ENCODE data around the gene IL19.

Gene IL19

GRCh38 chr1:206770531-206771337 lies at the start of gene IL19:
TSS of gene IL19 (plus strand) at chr1:206770773. CDS start at chr1:206836663, 65,890 bp downstream.
- no peak for DNase-seq (ENCODE audit: low read depth)

GRCh38 chr1:206721454-206721853 lies 49.1 kb upstream of the IL19 start:
- no peak for DNase-seq (ENCODE audit: low read depth)

- DNase-seq (ENCODE audit: low read depth), result no peak
These were observed 47.7 kb upstream of the IL19 start for GRCh38 chr1:206722751-206723461.

- no peak for DNase-seq (ENCODE audit: low read depth)
These were observed 47.1 kb upstream of the IL19 start for GRCh38 chr1:206723462-206723804.

- no peak for DNase-seq (ENCODE audit: low read depth)
These were observed 46.6 kb upstream of the IL19 start for GRCh38 chr1:206723805-206724472.

- peak; percentile 28 for DNase-seq (ENCODE audit: low read depth)
These were observed 45.2 kb upstream of the IL19 start for GRCh38 chr1:206725109-206725963.

- no peak for DNase-seq (ENCODE audit: low read depth)
These were observed 42.4 kb upstream of the IL19 start for GRCh38 chr1:206727981-206728696.

- no peak for DNase-seq (ENCODE audit: low read depth)
These were observed 41.9 kb upstream of the IL19 start for GRCh38 chr1:206728697-206728987.

- DNase-seq (ENCODE audit: low read depth), result no peak
These were observed 41.5 kb upstream of the IL19 start for GRCh38 chr1:206729050-206729449.

GRCh38 chr1:206729507-206729906 lies 41.1 kb upstream of the IL19 start:
- DNase-seq (ENCODE audit: low read depth), result no peak

- no peak for DNase-seq (ENCODE audit: low read depth)
These were observed 38.1 kb upstream of the IL19 start for GRCh38 chr1:206732508-206732907.

- no peak for DNase-seq (ENCODE audit: low read depth)
These were observed 37.6 kb upstream of the IL19 start for GRCh38 chr1:206732992-206733391.

GRCh38 chr1:206734499-206735142 lies 36.0 kb upstream of the IL19 start:
- DNase-seq (ENCODE audit: low read depth), result peak; percentile 62

GRCh38 chr1:206735553-206736031 lies 35.0 kb upstream of the IL19 start:
- DNase-seq (ENCODE audit: low read depth), result no peak

GRCh38 chr1:206736878-206737728 lies 33.5 kb upstream of the IL19 start:
- DNase-seq (ENCODE audit: low read depth), result peak; percentile 34

- DNase-seq (ENCODE audit: low read depth), result no peak
These were observed 32.8 kb upstream of the IL19 start for GRCh38 chr1:206737729-206738201.

- no peak for DNase-seq (ENCODE audit: low read depth)
These were observed 31.9 kb upstream of the IL19 start for GRCh38 chr1:206738370-206739366.

- no peak for DNase-seq (ENCODE audit: low read depth)
These were observed 31.0 kb upstream of the IL19 start for GRCh38 chr1:206739411-206740076.

All from activated T-helper 9 cell treated with anti-CD3 and anti-CD28 coated beads, Interleukin-2, amount 50 U/mL, for 16 hours (primary cell).